K562 (cell line): ENCODE data around the gene DGCR8. TPM values are rescaled to one million over a fixed set of nuclear protein-coding genes. Genes with fewer than 3 reads are reported as not detected.

Source experiments
- ATF7 ChIP-seq: fragments of 450-650 bp; IDR thresholded peaks from 2 replicates; pipeline ENCODE4 v1.7.1; 2014; ENCODE audit warnings: mild to moderate bottlenecking, moderate library complexity
- BHLHE40 ChIP-seq: IDR thresholded peaks from 2 replicates; pipeline ENCODE4 v1.6.1; 2011; ENCODE audit warnings: low read length, improper control_type of control experiment
- CHD4 ChIP-seq: fragments of 200-600 bp; sonication (generic); IDR thresholded peaks from 3 replicates; pipeline ENCODE4 v1.6.1; 2012; ENCODE audit warnings: low read depth, mild to moderate bottlenecking, mixed read lengths, low read length, inconsistent platforms; ENCODE audit not compliant: insufficient read depth, insufficient replicate concordance, poor library complexity, severe bottlenecking
- DNMT1 ChIP-seq: fragments of 450-650 bp; IDR thresholded peaks from 2 replicates; pipeline ENCODE4 v1.6.1; 2016; ENCODE audit warnings: antibody characterized with exemption, mild to moderate bottlenecking
- IFI16 ChIP-seq: fragments of 250-450 bp; sonication (Bioruptor Pico); IDR thresholded peaks from 2 replicates; pipeline ENCODE4 v2.1.2; 2022; ENCODE audit warnings: mild to moderate bottlenecking, inconsistent platforms
- L3MBTL2 ChIP-seq: fragments of 450-650 bp; IDR thresholded peaks from 2 replicates; pipeline ENCODE4 v1.6.1; 2016; ENCODE audit warnings: mild to moderate bottlenecking, moderate library complexity
- MYC ChIP-seq, 2 experiments: fragments of 250-450 bp in 1 of 2; sonication (Bioruptor Pico) in 1 of 2; IDR thresholded peaks; 2 replicates each; pipeline versions ENCODE4 v1.5.1 to v1.6.1; 2012 to 2021; ENCODE audit warnings: low read depth in 2 of 2, borderline replicate concordance in 1 of 2, improper control_type of control experiment in 1 of 2, low read length in 1 of 2, mild to moderate bottlenecking in 1 of 2, moderate library complexity in 1 of 2
- SRSF1 ChIP-seq: fragments of 200-400 bp; formaldehyde crosslinking; IDR thresholded peaks from 2 replicates; pipeline ENCODE4 v1.6.1; 2017; ENCODE audit warnings: mild to moderate bottlenecking, low read depth, low read length, moderate library complexity
- ZFPM2 ChIP-seq: fragments of 250-450 bp; sonication (Bioruptor Pico); IDR thresholded peaks from 2 replicates; pipeline ENCODE4 v1.5.1; 2022; ENCODE audit warnings: mild to moderate bottlenecking
- ZFX ChIP-seq: sonication (generic); formaldehyde crosslinking; IDR thresholded peaks from 2 replicates; pipeline ENCODE4 v1.8.0; 2022; ENCODE audit warnings: mild to moderate bottlenecking, missing genetic modification reagents, moderate library complexity
- ZNF280A ChIP-seq: fragments of 450-650 bp; IDR thresholded peaks from 2 replicates; pipeline ENCODE4 v1.6.1; 2018; ENCODE audit warnings: mild to moderate bottlenecking, low read depth; ENCODE audit not compliant: partially characterized antibody
- ZNF444 ChIP-seq: fragments of 250-450 bp; sonication (Bioruptor Pico); IDR thresholded peaks from 2 replicates; pipeline ENCODE4 v1.4.0; 2020; ENCODE audit warnings: mild to moderate bottlenecking, moderate library complexity
- ZNF699 ChIP-seq: fragments of 250-450 bp; sonication (Bioruptor Pico); IDR thresholded peaks from 2 replicates; pipeline ENCODE4 v1.8.0; 2021; ENCODE audit warnings: mild to moderate bottlenecking, moderate library complexity; ENCODE audit not compliant: insufficient replicate concordance
- ZNF76 ChIP-seq: fragments of 250-450 bp; sonication (Bioruptor Pico); IDR thresholded peaks from 2 replicates; pipeline ENCODE4 v1.4.0; 2020; ENCODE audit warnings: mild to moderate bottlenecking, moderate library complexity, borderline replicate concordance
- polyA plus RNA-seq, 8 experiments: library from polyadenylated mRNA; depleted of rRNA in 4 of 8; stranded (reverse) in 5 of 8; unstranded in 3 of 8; fragments of >200 nt; fragmentation: Nextera tagmentation in 2 of 8; fragmentation: Illumina TruSeq in 1 of 8; extraction: Ambion mirVana in 2 of 8; extraction: Trizol in 1 of 8; gene quantifications; 2 replicates each; pipeline versions ENCODE4 v1.2.1 to v1.2.3, GENCODE V29; 2011 to 2014; ENCODE audit warnings: inconsistent platforms in 1 of 8, missing spikeins in 1 of 8
- total RNA-seq, 7 experiments: library from RNA; depleted of rRNA in 6 of 7; stranded (reverse); fragments of >200 nt in 6 of 7; fragmentation: Illumina TruSeq in 2 of 7; extraction: Trizol in 2 of 7; gene quantifications; 2 replicates each; pipeline versions ENCODE4 v1.2.1 to v1.2.3, GENCODE V29; 2011 to 2021; ENCODE audit warnings: low replicate concordance in 1 of 7
- TF ChIP-seq, protein P1 (sequence below): fragments of 250-450 bp; sonication (Bioruptor Pico); IDR thresholded peaks from 2 replicates; pipeline ENCODE4 v1.4.0; 2020
- TF ChIP-seq, protein P2 (sequence below): fragments of 450-650 bp; formaldehyde crosslinking; IDR thresholded peaks from 2 replicates; pipeline ENCODE4 v1.4.0; 2020; ENCODE audit warnings: mild to moderate bottlenecking, moderate library complexity

The DGCR8 gene
- total and polyA plus RNA-seq, 9 of the 15 experiments (the other 6 are each of a cell fraction or from before 2014, with no cell fraction given): 5.9 to 144 (median 80.1) TPM

DNA sequence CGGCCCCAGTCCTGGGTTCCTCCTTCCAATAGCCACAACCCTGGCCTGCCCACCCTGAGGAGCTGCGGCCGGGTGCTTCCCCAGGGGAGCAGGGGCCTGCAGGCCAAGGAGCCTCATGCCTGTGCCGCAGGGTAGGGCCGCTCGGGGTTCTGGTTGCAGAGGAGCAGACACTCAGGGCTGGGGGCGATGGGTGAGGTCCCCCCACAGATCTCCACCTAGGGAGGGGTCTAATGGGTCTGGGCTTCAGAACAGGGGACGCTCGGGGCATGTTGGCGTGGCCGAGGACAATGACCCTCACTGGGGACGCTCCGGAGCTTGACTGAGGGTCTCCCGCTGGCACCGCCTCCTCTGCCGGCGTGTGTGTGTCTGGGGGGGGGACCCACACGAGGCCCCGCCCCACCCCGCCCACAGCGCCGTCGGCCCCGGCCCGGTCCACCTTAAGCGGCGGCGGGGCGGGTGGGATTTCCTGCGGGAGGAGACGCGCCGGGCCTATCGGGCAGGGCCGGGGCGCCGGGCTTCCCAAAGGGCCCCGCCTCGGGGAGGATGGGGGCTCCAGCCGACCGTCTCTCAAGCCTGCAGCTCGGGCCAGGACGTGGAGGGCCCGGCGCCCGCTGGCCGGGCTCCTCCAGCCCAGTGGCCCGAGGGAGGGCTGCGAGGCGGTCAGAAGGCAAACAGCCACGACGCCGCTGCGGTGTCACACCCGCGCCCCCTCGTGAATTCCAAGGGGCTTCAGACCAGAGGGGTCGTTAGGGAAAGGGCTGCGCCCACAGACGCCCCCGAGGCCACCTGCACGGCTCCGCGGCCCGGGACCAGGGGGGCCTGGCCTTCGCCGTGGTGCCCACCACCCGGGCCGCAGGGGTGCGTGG, 50.9 kb downstream of the DGCR8 start (continued):
- TF ChIP-seq, protein P1, sequence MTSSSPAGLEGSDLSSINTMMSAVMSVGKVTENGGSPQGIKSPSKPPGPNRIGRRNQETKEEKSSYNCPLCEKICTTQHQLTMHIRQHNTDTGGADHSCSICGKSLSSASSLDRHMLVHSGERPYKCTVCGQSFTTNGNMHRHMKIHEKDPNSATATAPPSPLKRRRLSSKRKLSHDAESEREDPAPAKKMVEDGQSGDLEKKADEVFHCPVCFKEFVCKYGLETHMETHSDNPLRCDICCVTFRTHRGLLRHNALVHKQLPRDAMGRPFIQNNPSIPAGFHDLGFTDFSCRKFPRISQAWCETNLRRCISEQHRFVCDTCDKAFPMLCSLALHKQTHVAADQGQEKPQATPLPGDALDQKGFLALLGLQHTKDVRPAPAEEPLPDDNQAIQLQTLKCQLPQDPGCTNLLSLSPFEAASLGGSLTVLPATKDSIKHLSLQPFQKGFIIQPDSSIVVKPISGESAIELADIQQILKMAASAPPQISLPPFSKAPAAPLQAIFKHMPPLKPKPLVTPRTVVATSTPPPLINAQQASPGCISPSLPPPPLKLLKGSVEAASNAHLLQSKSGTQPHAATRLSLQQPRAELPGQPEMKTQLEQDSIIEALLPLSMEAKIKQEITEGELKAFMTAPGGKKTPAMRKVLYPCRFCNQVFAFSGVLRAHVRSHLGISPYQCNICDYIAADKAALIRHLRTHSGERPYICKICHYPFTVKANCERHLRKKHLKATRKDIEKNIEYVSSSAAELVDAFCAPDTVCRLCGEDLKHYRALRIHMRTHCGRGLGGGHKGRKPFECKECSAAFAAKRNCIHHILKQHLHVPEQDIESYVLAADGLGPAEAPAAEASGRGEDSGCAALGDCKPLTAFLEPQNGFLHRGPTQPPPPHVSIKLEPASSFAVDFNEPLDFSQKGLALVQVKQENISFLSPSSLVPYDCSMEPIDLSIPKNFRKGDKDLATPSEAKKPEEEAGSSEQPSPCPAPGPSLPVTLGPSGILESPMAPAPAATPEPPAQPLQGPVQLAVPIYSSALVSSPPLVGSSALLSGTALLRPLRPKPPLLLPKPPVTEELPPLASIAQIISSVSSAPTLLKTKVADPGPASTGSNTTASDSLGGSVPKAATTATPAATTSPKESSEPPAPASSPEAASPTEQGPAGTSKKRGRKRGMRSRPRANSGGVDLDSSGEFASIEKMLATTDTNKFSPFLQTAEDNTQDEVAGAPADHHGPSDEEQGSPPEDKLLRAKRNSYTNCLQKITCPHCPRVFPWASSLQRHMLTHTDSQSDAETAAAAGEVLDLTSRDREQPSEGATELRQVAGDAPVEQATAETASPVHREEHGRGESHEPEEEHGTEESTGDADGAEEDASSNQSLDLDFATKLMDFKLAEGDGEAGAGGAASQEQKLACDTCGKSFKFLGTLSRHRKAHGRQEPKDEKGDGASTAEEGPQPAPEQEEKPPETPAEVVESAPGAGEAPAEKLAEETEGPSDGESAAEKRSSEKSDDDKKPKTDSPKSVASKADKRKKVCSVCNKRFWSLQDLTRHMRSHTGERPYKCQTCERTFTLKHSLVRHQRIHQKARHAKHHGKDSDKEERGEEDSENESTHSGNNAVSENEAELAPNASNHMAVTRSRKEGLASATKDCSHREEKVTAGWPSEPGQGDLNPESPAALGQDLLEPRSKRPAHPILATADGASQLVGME: peak; percentile 88
- TF ChIP-seq ZFX (CRISPR knock-in tag) (no peak), DNMT1 (no peak), ZNF444 (CRISPR knock-in tag) (0 out of 2 replicates have a peak, but pooled peaks have one; percentile 24), ZNF76 (CRISPR knock-in tag) (peak; percentile 78), CHD4 (no peak), L3MBTL2 (peak; percentile 84), ZNF699 (CRISPR knock-in tag) (peak; percentile 83), IFI16 (CRISPR knock-in tag) (0 out of 2 replicates have a peak, but pooled peaks have one; percentile 48), ATF7 (peak; percentile 84), MYC (IDR thresholded peaks at IDR 0.05; ENCODE audit: low read depth, low read length) (no peak; the same call in 1 of the 2 replicates), MYC (CRISPR knock-in tag; IDR thresholded peaks at IDR 0.05; ENCODE audit: borderline replicate concordance, low read depth) (peak; percentile 82; the same call in 1 of the 2 replicates), ZFPM2 (CRISPR knock-in tag) (peak; percentile 90; the same call in 1 of the 2 replicates), SRSF1 (0 out of 2 replicates have a peak, but pooled peaks have one; percentile 28), BHLHE40 (no peak), ZNF280A (no peak)
- TF ChIP-seq, protein P2, sequence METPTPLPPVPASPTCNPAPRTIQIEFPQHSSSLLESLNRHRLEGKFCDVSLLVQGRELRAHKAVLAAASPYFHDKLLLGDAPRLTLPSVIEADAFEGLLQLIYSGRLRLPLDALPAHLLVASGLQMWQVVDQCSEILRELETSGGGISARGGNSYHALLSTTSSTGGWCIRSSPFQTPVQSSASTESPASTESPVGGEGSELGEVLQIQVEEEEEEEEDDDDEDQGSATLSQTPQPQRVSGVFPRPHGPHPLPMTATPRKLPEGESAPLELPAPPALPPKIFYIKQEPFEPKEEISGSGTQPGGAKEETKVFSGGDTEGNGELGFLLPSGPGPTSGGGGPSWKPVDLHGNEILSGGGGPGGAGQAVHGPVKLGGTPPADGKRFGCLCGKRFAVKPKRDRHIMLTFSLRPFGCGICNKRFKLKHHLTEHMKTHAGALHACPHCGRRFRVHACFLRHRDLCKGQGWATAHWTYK: peak; percentile 89
